ENCODE measurements around the gene DHX58.
A peak's percentile ranks its signal among the peaks of the same experiment; 100 is the strongest.

The DHX58 gene

GRCh38 chr17:42114118-42114517 is 1.6 kb upstream of the DHX58 start:
- Histone ChIP-seq H3F3A (ENCODE audit: insufficient read depth, low read length) (peaks cover 38% of the 10 kb centered on the region), H3K4me2 (ENCODE audit: low read depth, low read length) (no peak overlapping the region), H3K79me2 (ENCODE audit: low read length) (peaks cover 6% of the 10 kb centered on the region; the same call in 1 of the 2 replicates), H2AFZ (ENCODE audit: low read length) (no peak overlapping the region), H3K9me2 (replicated peaks; ENCODE audit: insufficient read depth, low read length) (no peaks in the 10 kb centered on the region), H3K9ac (ENCODE audit: low read length) (no peak overlapping the region), H3K9me3 (replicated peaks; ENCODE audit: insufficient read depth, low read length) (no peaks in the 10 kb centered on the region), H3K27me3 (replicated peaks; ENCODE audit: insufficient read depth, low read length) (no peaks in the 10 kb centered on the region), H3K4me3 (ENCODE audit: low read length) (no peak overlapping the region), H3K27ac (ENCODE audit: low read length) (no peak overlapping the region), H3K36me3 (replicated peaks; ENCODE audit: insufficient read depth, low read length) (no peaks in the 10 kb centered on the region), H4K20me1 (ENCODE audit: insufficient read depth, low read length) (no peaks in the 10 kb centered on the region), H3K4me1 (ENCODE audit: low read length) (peaks cover 40% of the 10 kb centered on the region)
- DNase-seq = no peak
- no peak for TF ChIP-seq EZH2phosphoT487 (IDR thresholded peaks at IDR 0.05; ENCODE audit: low read length)
- no peak for TF ChIP-seq EZH2 (optimal IDR thresholded peaks at IDR 0.05; ENCODE audit: low read depth, low read length)
- TF ChIP-seq CTCF (IDR thresholded peaks at IDR 0.05; ENCODE audit: low read length) = no peak

GRCh38 chr17:42113293-42114069 is 967 bp upstream of the DHX58 start:
- Histone ChIP-seq H3K27me3 (replicated peaks; ENCODE audit: insufficient read depth, low read length) (no peaks in the 10 kb centered on the region), H3K4me2 (ENCODE audit: low read depth, low read length) (peak overlapping the region; percentile 77), H3F3A (ENCODE audit: insufficient read depth, low read length) (peaks cover 38% of the 10 kb centered on the region), H3K9me3 (replicated peaks; ENCODE audit: insufficient read depth, low read length) (no peaks in the 10 kb centered on the region), H3K36me3 (replicated peaks; ENCODE audit: insufficient read depth, low read length) (no peaks in the 10 kb centered on the region), H3K9ac (ENCODE audit: low read length) (peak overlapping the region; percentile 48; the same call in 1 of the 2 replicates), H3K79me2 (ENCODE audit: low read length) (peaks cover 6% of the 10 kb centered on the region; the same call in 1 of the 2 replicates), H3K9me2 (replicated peaks; ENCODE audit: insufficient read depth, low read length) (no peaks in the 10 kb centered on the region), H2AFZ (ENCODE audit: low read length) (no peak overlapping the region), H3K4me1 (ENCODE audit: low read length) (peaks cover 40% of the 10 kb centered on the region), H4K20me1 (ENCODE audit: insufficient read depth, low read length) (no peaks in the 10 kb centered on the region), H3K4me3 (ENCODE audit: low read length) (0 out of 2 replicates have a peak overlapping the region, but pooled peaks have one; percentile 6), H3K27ac (ENCODE audit: low read length) (peak overlapping the region; percentile 85)
- TF ChIP-seq CTCF (IDR thresholded peaks at IDR 0.05; ENCODE audit: low read length) (no peak), EZH2phosphoT487 (IDR thresholded peaks at IDR 0.05; ENCODE audit: low read length) (no peak), EZH2 (optimal IDR thresholded peaks at IDR 0.05; ENCODE audit: low read depth, low read length) (no peak)
- no peak for DNase-seq

GRCh38 chr17:42111871-42112551 is 503 bp downstream of the DHX58 start:
- H3K4me2 ChIP-seq (ENCODE audit: low read depth, low read length) = peak overlapping the region; percentile 49
- H3K27me3 ChIP-seq (replicated peaks; ENCODE audit: insufficient read depth, low read length) = no peaks in the 10 kb centered on the region
- H3K79me2 ChIP-seq (ENCODE audit: low read length) = peaks cover 6% of the 10 kb centered on the region; the same call in 1 of the 2 replicates
- H3K9me2 ChIP-seq (replicated peaks; ENCODE audit: insufficient read depth, low read length) = no peaks in the 10 kb centered on the region
- H3K9me3 ChIP-seq (replicated peaks; ENCODE audit: insufficient read depth, low read length) = no peaks in the 10 kb centered on the region
- H3K27ac ChIP-seq (ENCODE audit: low read length) = peak overlapping the region; percentile 85
- peaks cover 38% of the 10 kb centered on the region for H3F3A ChIP-seq (ENCODE audit: insufficient read depth, low read length)
- H2AFZ ChIP-seq (ENCODE audit: low read length) = peak overlapping the region; percentile 6; the same call in 1 of the 2 replicates
- H3K4me1 ChIP-seq (ENCODE audit: low read length) = peaks cover 44% of the 10 kb centered on the region
- H3K36me3 ChIP-seq (replicated peaks; ENCODE audit: insufficient read depth, low read length) = no peaks in the 10 kb centered on the region
- DNase-seq = no peak
- peak overlapping the region; percentile 13; the same call in 1 of the 2 replicates for H3K4me3 ChIP-seq (ENCODE audit: low read length)
- H3K9ac ChIP-seq (ENCODE audit: low read length) = peak overlapping the region; percentile 34; the same call in 1 of the 2 replicates
- TF ChIP-seq EZH2phosphoT487 (IDR thresholded peaks at IDR 0.05; ENCODE audit: low read length) = no peak
- TF ChIP-seq EZH2 (optimal IDR thresholded peaks at IDR 0.05; ENCODE audit: low read depth, low read length) = no peak
- TF ChIP-seq CTCF (IDR thresholded peaks at IDR 0.05; ENCODE audit: low read length) = no peak
- H4K20me1 ChIP-seq (ENCODE audit: insufficient read depth, low read length) = no peaks in the 10 kb centered on the region
